Naive thymus-derived CD4-positive, alpha-beta T cell (primary cell): ENCODE results near the gene SENP5. TPM values are rescaled to one million over a fixed set of nuclear protein-coding genes. Genes with fewer than 3 reads are reported as not detected.
A peak's percentile ranks its signal among the peaks of the same experiment; 100 is the strongest.
"Not testable (repeated sequence)": the region's sequence is repeated elsewhere in the genome, so short reads cannot be mapped to it uniquely, and the experiment has no call there.

Source experiments
- ATAC-seq: fragments of 150-1000 bp; cut with Tn5 transposase; 2 replicates; pipeline ENCODE4 v1.10.0; 2021; ENCODE audit warnings: mild to moderate bottlenecking, moderate library complexity
- CTCF ChIA-PET: fragments of 350-600 bp; sonication (Branson Sonifier 250); formaldehyde crosslinking; loops from one replicate; lab custom pipeline; 2021; ENCODE audit warnings: antibody characterized with exemption; lab: Charles Lee
- POLR2A ChIA-PET: fragments of 350-600 bp; sonication (Branson Sonifier 250); formaldehyde crosslinking; loops from one replicate; lab custom pipeline; 2021; ENCODE audit warnings: antibody characterized with exemption, inconsistent platforms; lab: Charles Lee
- DNase-seq, 9 donors: peaks; one replicate each; pipeline versions ENCODE4 v3.0.0 to v3.0.0-alpha.2; 2020 to 2022; ENCODE audit warnings: mixed read lengths in 1 of 9
- H3K27ac ChIP-seq: one replicate; pipeline ENCODE4 v1.7.0; 2013; ENCODE audit warnings: mild to moderate bottlenecking, low read depth, low read length, moderate library complexity
- H3K27me3 ChIP-seq, 2 donors: one replicate each; pipeline ENCODE4 v1.7.0; 2013; ENCODE audit warnings: low read length in 2 of 2, mild to moderate bottlenecking in 2 of 2, moderate library complexity in 2 of 2; ENCODE audit not compliant: control insufficient read depth in 2 of 2, insufficient read depth in 2 of 2
- H3K36me3 ChIP-seq, 3 experiments: 1 replicate in 2 of 3; 2 replicates in 1 of 3; pipeline ENCODE4 v1.7.0; 2013; ENCODE audit warnings: low read length in 3 of 3, mild to moderate bottlenecking in 3 of 3, moderate library complexity in 1 of 3; ENCODE audit not compliant: insufficient read depth in 3 of 3, control insufficient read depth in 2 of 3
- H3K4me1 ChIP-seq, 2 donors: one replicate each; pipeline ENCODE4 v1.7.0; 2013; ENCODE audit warnings: low read length in 2 of 2, mild to moderate bottlenecking in 2 of 2, moderate library complexity in 1 of 2; ENCODE audit not compliant: control insufficient read depth in 2 of 2, insufficient read depth in 2 of 2
- H3K4me3 ChIP-seq: 2 replicates; pipeline ENCODE4 v1.7.0; 2013; ENCODE audit warnings: mild to moderate bottlenecking, low read length
- H3K9me3 ChIP-seq, 3 experiments: 1 replicate in 2 of 3; 2 replicates in 1 of 3; pipeline ENCODE4 v1.7.0; 2013; ENCODE audit warnings: low read length in 3 of 3; ENCODE audit not compliant: control insufficient read depth in 2 of 3
- H3K27ac Mint-ChIP-seq, 9 donors: one replicate each; pipeline ENCODE4 v1.8.0; 2020 to 2022; ENCODE audit warnings: mixed read lengths in 9 of 9, mild to moderate bottlenecking in 8 of 9, moderate library complexity in 5 of 9, inconsistent platforms in 2 of 9
- H3K27me3 Mint-ChIP-seq, 5 donors: one replicate each; pipeline ENCODE4 v1.8.0; 2021 to 2022; ENCODE audit warnings: mixed read lengths in 5 of 5, mild to moderate bottlenecking in 1 of 5
- H3K36me3 Mint-ChIP-seq, 5 donors: one replicate each; pipeline ENCODE4 v1.8.0; 2020 to 2022; ENCODE audit warnings: mixed read lengths in 5 of 5, mild to moderate bottlenecking in 3 of 5, inconsistent platforms in 1 of 5
- H3K4me1 Mint-ChIP-seq, 7 donors: one replicate each; pipeline ENCODE4 v1.8.0; 2020 to 2022; ENCODE audit warnings: mixed read lengths in 7 of 7, mild to moderate bottlenecking in 3 of 7, inconsistent platforms in 1 of 7
- H3K4me3 Mint-ChIP-seq, 10 donors: one replicate each; pipeline ENCODE4 v1.8.0; 2020 to 2022; ENCODE audit warnings: mild to moderate bottlenecking in 10 of 10, mixed read lengths in 10 of 10, moderate library complexity in 6 of 10, inconsistent platforms in 2 of 10
- H3K9me3 Mint-ChIP-seq, 11 donors: one replicate each; pipeline ENCODE4 v1.8.0; 2020 to 2022; ENCODE audit warnings: mixed read lengths in 11 of 11, mild to moderate bottlenecking in 4 of 11, inconsistent platforms in 1 of 11, moderate library complexity in 1 of 11
- intact Hi-C, 2 donors: fragments of 100-400 bp; cut with micrococcal nuclease; formaldehyde crosslinking; loops; one replicate each; pipeline ENCODE4 v1.15.1; 2023
- polyA plus RNA-seq, 2 donors: library from polyadenylated mRNA; unstranded; fragments of 300-500 nt; fragmentation: Illumina TruSeq; gene quantifications; one replicate each; pipeline ENCODE4 v1.2.3, GENCODE V29; 2021
- total RNA-seq, 6 experiments: library from RNA in 5 of 6; stranded (reverse) in 5 of 6; gene quantifications; 1 replicate in 5 of 6; 2 replicates in 1 of 6; pipeline ENCODE4 v1.2.3 and lab custom pipeline; 2021 to 2026

SENP5 gene
- total and polyA plus RNA-seq, 7 experiments from 2014 or later, result 6.8 to 59.4 (median 41.3) TPM

- Histone ChIP-seq H3K4me3 (no peak overlapping the region), H3K4me1 (no peaks in the 10 kb centered on the region), H3K27me3 (no peaks in the 10 kb centered on the region), H3K36me3 (no peaks in the 10 kb centered on the region), H3K27ac (no peak overlapping the region), H3K9me3 (no peaks in the 10 kb centered on the region)
- no peak overlapping the region for H3K4me3 Mint-ChIP-seq
- no peaks in the 10 kb centered on the region for H3K36me3 Mint-ChIP-seq
- peaks cover 0 to 6% (median 4%) of the 10 kb centered on the region in 5 donors for H3K27me3 Mint-ChIP-seq
- H3K9me3 Mint-ChIP-seq, result no peaks in the 10 kb centered on the region
- CTCF ChIA-PET, result interaction anchor here (1.2 kb wide), 1 partner anchor 12 kb away, joined by 3 read pairs; no protein-coding TSS in a partner anchor
- POLR2A ChIA-PET, result interaction anchor here (0.7 to 1.2 kb wide), 2 partner anchors 18 to 19 kb away, joined by 3 to 6 read pairs; partner anchors contain the start of gene SENP5
- H3K27ac Mint-ChIP-seq, result no peak overlapping the region
- peaks cover 0 to 3% (median 0%) of the 10 kb centered on the region in 7 donors for H3K4me1 Mint-ChIP-seq
- ATAC-seq, result no peak
- no peak for DNase-seq
- intact Hi-C loops, result no loop called here
These were observed 18.5 kb upstream of the SENP5 start for GRCh38 chr3:196849180-196849741.

GRCh38 chr3:196863000-196863399, 4.7 kb upstream of the SENP5 start:
- H3K27me3 Mint-ChIP-seq, H3K9me3 ChIP-seq, H3K4me3 Mint-ChIP-seq, H3K27ac Mint-ChIP-seq, CTCF ChIA-PET, H3K4me1 ChIP-seq, H3K36me3 ChIP-seq, ATAC-seq, H3K36me3 Mint-ChIP-seq, H3K9me3 Mint-ChIP-seq, DNase-seq, H3K4me3 ChIP-seq, POLR2A ChIA-PET, H3K27ac ChIP-seq, H3K27me3 ChIP-seq: not testable (repeated sequence)
- intact Hi-C loops, result loop anchor here in 1 of 2 donors (10.0 kb wide), 2 partner anchors 148 to 432 kb away; partner anchors contain the start of genes CEP19, DLG1 and PIGX
- peaks cover 4 to 11% (median 9%) of the 10 kb centered on the region in 7 donors for H3K4me1 Mint-ChIP-seq

- Mint-ChIP-seq H3K9me3 (peaks cover 0 to 8% (median 0%) of the 10 kb centered on the region in 11 donors), H3K27ac (peak overlapping the region; percentile 84 to 99 (median 93)), H3K4me1 (peaks cover 9 to 38% (median 30%) of the 10 kb centered on the region in 7 donors), H3K4me3 (peak overlapping the region; percentile 79 to 99 (median 88)), H3K36me3 (peaks cover 0 to 2% (median 0%) of the 10 kb centered on the region in 5 donors), H3K27me3 (no peaks in the 10 kb centered on the region)
- H3K4me1 ChIP-seq, result peaks cover 13 to 16% of the 10 kb centered on the region in 2 donors
- peaks cover 0 to 6% (median 0%) of the 10 kb centered on the region in 3 experiments for H3K36me3 ChIP-seq
- H3K27ac ChIP-seq, result peak overlapping the region; percentile 98
- ChIA-PET CTCF (no interaction called here), POLR2A (interaction anchor here (0.6 to 3.7 kb wide), 6 partner anchors 17 to 126 kb away, joined by 3 to 47 read pairs (median 4); partner anchors contain the start of genes NCBP2 and PAK2)
- intact Hi-C loops, result loop anchor here (1.0 to 10.0 kb wide), 12 partner anchors 75 to 580 kb away; partner anchors contain the start of genes FBXO45 (in 2 of the 2), NCBP2 (in 2 of the 2), UBXN7 (in 2 of the 2) and WDR53 (in 2 of the 2)
- H3K4me3 ChIP-seq, result peak overlapping the region; percentile 86
- no peaks in the 10 kb centered on the region for H3K9me3 ChIP-seq
- no peak for DNase-seq
- no peak for ATAC-seq
- H3K27me3 ChIP-seq, result no peaks in the 10 kb centered on the region
These were observed 589 bp upstream of the SENP5 start for GRCh38 chr3:196867155-196867506.

GRCh38 chr3:196868297-196868661, 559 bp downstream of the SENP5 start:
- ChIA-PET CTCF (no interaction called here), POLR2A (interaction anchor here (0.6 to 3.7 kb wide), 11 partner anchors 13 to 310 kb away, joined by 3 to 47 read pairs (median 5); partner anchors contain the start of genes CEP19, FBXO45, NCBP2 and PAK2)
- peak in 6 of 9 donors; percentile 8 to 44 (median 14) for DNase-seq
- no peaks in the 10 kb centered on the region for H3K9me3 ChIP-seq
- peaks cover 13 to 16% of the 10 kb centered on the region in 2 donors for H3K4me1 ChIP-seq
- Mint-ChIP-seq H3K4me1 (peaks cover 9 to 44% (median 36%) of the 10 kb centered on the region in 7 donors), H3K27me3 (no peaks in the 10 kb centered on the region), H3K36me3 (peaks cover 0 to 2% (median 0%) of the 10 kb centered on the region in 5 donors), H3K4me3 (peak overlapping the region; percentile 90 to 99 (median 97)), H3K27ac (peak overlapping the region; percentile 77 to 97 (median 94)), H3K9me3 (peaks cover 0 to 6% (median 0%) of the 10 kb centered on the region in 11 donors)
- peak overlapping the region; percentile 98 for H3K27ac ChIP-seq
- H3K27me3 ChIP-seq, result no peaks in the 10 kb centered on the region
- peaks cover 0 to 6% (median 0%) of the 10 kb centered on the region in 3 experiments for H3K36me3 ChIP-seq
- intact Hi-C loops, result loop anchor here in 1 of 2 donors (5.0 to 10.0 kb wide), 4 partner anchors 153 to 436 kb away; partner anchors contain the start of genes CEP19, DLG1, PIGX and RNF168
- ATAC-seq, result peak; percentile 1
- H3K4me3 ChIP-seq, result peak overlapping the region; percentile 86

GRCh38 chr3:196872316-196872715, 4.6 kb downstream of the SENP5 start:
- Histone ChIP-seq H3K9me3 (no peaks in the 10 kb centered on the region), H3K4me1 (peaks cover 8 to 11% of the 10 kb centered on the region in 2 donors), H3K27me3 (no peaks in the 10 kb centered on the region), H3K27ac (no peak overlapping the region), H3K4me3 (no peak overlapping the region), H3K36me3 (peaks cover 0 to 6% (median 0%) of the 10 kb centered on the region in 3 experiments)
- ATAC-seq, result no peak
- H3K4me1 Mint-ChIP-seq, result peaks cover 17 to 61% (median 49%) of the 10 kb centered on the region in 7 donors
- no peak for DNase-seq
- peaks cover 0 to under 1% (median 0%) of the 10 kb centered on the region in 11 donors for H3K9me3 Mint-ChIP-seq
- H3K36me3 Mint-ChIP-seq, result peaks cover 0 to 11% (median 0%) of the 10 kb centered on the region in 5 donors
- CTCF ChIA-PET, result no interaction called here
- POLR2A ChIA-PET, result no interaction called here
- intact Hi-C loops, result no loop called here
- H3K27ac Mint-ChIP-seq, result no peak overlapping the region
- peak overlapping the region in 1 of 10 donors; percentile 17 for H3K4me3 Mint-ChIP-seq
- no peaks in the 10 kb centered on the region for H3K27me3 Mint-ChIP-seq

GRCh38 chr3:196874511-196875094, 6.9 kb downstream of the SENP5 start:
- H3K27me3 Mint-ChIP-seq, intact Hi-C loops, H3K27me3 ChIP-seq, H3K4me3 Mint-ChIP-seq, DNase-seq, H3K4me3 ChIP-seq, H3K9me3 ChIP-seq, POLR2A ChIA-PET, H3K36me3 ChIP-seq, H3K9me3 Mint-ChIP-seq, H3K4me1 ChIP-seq, ATAC-seq, H3K27ac ChIP-seq: not testable (repeated sequence)
- CTCF ChIA-PET, result interaction anchor here (0.7 to 0.8 kb wide), 2 partner anchors 56 to 312 kb away, joined by 3 to 4 read pairs; no protein-coding TSS in a partner anchor
- peaks cover 0 to 11% (median 2%) of the 10 kb centered on the region in 5 donors for H3K36me3 Mint-ChIP-seq
- H3K27ac Mint-ChIP-seq, result peak overlapping the region in 1 of 9 donors; percentile 23
- peaks cover 26 to 71% (median 62%) of the 10 kb centered on the region in 7 donors for H3K4me1 Mint-ChIP-seq
